Lung microvascular endothelial cell (primary cell): ENCODE measurements around the gene PTPRD. TPM values are rescaled to one million over a fixed set of nuclear protein-coding genes. Genes with fewer than 3 reads are reported as not detected.
A peak's percentile ranks its signal among the peaks of the same experiment; 100 is the strongest.

Source experiments
- DNase-seq, 2 donors: peaks; one replicate each; pipeline versions ENCODE4 v3.0.0 to v3.0.0-alpha.2; 2010; ENCODE audit warnings: low read depth in 2 of 2
- total RNA-seq: library from RNA; depleted of rRNA; stranded (reverse); fragments of >200 nt; gene quantifications from 2 replicates; pipeline ENCODE4 v1.2.1, GENCODE V29; 2014

PTPRD gene
- total RNA-seq, 1 donor from 2014 or later: 1.2 TPM

DNA sequence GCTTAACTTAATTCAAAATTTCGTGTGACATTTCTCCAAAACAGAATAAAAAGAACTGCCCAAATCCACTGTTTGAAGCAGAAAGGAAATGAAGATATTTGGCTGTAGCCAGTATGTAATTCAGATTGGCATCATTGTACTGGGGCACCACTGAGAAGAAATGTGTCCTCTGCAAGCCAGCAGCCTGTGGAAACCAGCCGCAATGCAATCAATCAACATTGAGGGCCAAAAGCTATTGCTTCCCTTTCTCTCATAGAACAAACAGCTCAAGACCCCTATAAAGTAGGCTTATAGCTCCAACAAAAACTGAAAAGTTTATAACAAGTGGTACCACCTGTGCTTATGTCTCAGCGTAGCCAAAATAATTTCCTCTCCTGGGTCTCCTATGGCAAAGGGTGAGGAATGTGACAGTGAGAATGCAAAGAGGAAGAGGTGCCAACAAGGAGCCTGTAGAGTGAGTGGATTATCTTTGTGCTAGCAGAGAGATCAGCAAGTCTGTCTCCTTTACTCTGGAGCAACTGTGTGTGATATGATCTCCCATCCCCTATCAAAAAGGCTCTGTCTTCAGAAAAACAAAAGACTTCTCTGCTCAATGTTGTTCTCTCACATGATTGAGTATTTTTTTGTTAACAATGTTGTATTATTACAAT lies 1740.9 kb downstream of the PTPRD start:
- no peak for DNase-seq

DNA sequence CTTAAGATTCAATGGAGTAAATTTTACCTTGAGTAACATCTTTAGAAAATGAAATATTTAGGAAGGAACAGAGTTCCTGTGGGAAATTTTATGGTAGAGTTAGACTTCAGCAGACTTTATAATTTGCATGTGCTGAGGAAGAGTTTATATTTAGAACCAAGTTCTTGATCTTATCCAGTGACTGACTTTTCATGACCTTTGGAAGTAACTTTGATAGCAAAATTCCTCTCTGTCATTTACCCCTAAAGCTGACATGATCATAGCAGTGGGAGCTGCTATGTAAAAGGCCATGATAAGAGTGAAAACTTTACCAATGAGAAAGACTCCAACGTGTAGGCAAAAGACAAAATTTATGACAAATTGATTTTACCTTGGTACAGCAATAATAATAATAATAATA lies 1741.4 kb downstream of the PTPRD start:
- no peak for DNase-seq

DNA sequence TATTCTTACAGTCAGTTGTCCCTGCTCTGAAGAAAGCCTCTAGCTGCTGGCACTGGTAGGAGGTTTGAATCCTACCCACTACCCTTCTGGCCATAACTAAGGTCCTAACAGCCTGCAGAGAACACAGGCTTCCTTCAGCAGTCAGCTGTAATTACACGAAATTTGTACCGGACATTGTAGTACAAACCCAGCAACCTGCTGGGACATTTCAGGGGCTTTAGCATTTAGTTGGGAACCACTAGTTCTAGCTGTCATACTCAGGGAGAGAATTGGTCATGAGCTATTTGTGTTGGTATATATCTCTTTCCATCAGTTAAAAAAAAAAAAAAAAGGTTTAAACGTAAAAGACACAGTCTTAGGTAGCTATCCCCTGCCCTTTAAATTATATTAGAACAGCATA lies 1743.0 kb downstream of the PTPRD start:
- DNase-seq: no peak

DNA sequence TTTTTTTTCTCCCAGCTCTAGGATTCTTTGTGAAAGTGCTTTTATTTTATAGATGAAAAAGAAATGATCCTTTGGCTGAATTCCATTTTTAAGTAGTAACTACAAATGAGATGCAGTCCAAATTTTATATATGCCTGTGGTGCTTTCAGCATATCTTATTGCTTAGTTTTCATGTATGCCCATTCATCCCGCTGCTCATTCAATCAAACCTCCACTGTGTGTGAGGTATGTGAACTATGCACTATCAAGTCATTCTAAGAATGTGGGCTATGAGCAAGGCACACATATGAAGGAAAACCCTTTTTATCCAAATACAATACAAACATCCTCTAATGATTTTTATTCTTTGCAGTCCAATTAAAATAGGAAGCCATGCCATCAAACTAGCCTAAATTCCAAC lies 1744.2 kb downstream of the PTPRD start:
- DNase-seq: no peak

DNA sequence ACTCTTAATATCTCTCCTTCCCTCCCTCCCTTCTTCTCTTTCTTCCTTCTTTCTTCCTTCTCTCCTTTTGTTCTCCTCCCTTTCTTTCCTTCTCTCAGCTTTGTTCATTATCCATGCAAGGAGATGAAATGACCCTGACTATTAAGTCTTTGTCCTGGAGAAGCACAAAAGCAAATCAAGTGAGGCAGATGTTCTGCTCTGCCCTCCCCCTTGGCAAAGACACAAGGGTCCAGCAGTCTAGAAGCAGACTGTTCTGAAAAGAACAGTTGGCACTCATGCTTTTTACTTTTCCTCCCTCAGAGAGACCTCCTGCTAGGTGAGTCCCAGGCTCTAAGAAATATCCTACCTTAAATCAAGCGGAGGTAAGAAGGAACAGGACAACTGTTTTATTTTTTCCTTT lies 1745.7 kb downstream of the PTPRD start:
- DNase-seq: no peak

DNA sequence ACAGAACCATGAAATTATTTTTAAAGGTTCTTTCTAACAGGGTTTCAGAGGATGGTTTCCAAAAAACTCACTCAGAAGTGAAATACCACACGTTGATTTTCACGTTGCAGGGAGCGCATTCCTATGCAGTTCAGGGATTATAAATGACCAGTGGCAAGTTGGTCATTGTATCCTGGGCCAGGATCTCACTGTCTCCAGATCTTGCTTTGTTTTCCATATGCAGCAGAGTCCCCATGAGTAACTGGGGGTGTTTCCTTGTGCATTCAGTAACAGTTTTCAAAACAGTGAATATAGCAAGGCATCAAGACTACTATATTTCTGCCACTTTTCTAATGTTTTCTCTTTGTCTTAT lies 1748.3 kb downstream of the PTPRD start:
- no peak for DNase-seq

DNA sequence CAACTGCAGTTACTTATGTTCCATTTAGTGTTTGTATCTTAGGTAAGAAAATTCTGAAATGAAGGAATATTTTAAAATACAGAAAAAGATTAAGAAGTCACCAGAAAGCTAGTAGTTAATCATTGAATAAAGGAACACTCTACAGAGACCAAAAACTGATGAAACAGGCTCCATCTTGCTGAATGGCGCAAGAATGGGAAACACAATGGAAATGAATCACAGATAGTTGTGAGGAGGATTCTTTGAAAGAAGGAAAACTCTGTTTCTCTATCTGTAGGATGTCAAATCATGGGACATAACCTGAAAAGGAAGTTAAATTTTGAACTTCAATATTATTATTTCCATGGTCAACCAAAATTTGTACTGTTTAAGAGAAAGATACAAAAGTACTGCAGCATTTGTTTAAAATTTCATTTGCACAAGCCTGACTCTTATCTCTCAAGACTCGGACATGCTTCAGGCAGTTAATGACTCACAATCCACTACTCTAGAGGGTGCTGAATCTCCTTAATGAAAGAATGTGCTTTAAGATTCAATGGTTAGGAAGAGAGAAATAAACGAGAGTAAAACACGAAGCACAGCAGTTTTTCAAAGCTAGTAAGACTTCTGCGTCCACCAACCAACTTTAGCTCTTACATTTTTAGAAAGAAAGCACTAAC lies 1748.8 kb downstream of the PTPRD start:
- DNase-seq: no peak

DNA sequence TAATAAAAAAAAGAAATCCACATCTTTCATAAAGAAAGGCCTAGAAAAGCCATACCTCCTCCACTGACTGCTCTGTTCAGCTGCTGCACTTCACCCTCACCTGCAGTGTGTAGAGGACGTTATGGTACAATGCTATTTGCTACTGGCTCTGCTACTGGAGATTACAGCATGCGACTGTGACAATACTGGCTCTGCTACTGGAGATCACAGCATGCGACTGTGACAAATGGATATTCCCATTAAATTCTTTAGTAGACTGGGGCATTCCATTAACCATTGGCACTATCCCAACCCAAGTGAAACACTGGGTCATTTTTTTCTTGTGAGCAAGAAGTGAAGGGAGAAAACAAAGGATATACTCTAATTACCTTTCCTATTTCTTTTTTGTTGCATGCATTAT lies 1749.7 kb downstream of the PTPRD start:
- DNase-seq: no peak

DNA sequence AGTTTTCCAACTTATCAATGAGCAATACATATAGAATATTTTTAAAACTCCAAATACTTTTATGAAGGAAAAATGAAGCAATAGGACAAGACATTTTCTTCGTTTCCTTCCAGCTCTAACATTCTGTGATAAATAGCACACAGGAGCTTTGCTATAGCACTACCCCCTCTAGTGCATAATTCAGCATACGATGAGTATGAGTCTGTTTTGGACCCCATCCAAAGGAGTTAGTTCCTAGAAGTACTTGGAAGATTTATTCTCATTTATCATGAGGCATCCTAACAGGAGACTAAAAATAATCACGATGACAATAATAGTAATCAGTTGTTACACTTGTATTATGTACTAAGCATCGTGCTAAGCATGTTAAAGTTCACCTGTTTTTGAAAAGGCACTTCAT lies 1751.9 kb downstream of the PTPRD start:
- peak in 1 of 2 donors; percentile 7 for DNase-seq

DNA sequence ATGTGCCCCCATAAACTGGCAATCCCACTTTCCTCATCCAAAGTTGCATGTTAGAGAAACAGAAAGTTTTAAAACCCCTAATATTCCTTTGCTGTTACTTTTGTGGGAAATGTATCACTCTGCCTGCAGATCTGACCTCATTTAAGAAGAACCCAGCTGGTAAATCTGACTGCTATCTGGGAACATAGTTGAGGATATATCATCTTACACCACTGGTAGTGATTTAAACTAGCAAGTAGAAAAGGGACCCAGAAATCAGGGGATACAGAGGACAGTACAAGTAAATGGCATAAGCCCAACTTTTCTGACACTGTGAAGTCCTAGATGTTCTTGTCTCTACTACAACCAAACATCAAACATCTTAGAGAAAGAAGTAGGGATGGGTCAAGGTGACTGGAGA lies 1752.7 kb downstream of the PTPRD start:
- DNase-seq: no peak

DNA sequence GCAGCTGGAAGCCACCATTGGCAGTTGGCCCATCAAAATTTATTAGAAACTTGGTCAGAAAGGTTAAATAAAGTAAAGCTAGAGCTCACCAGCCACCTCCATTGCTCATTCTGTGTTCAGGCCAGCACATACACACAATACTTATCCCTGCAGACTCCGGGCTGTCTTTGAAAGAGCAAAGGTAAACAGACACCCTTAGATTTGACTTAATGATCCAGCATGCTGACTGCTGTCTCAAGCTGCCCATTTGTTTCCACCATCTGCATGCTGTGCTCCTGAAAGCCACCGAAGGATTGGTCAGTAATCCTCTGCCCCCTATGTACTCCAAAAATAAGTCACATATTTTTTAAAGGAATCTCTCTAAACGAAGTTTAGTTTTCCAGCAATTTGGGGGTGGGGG lies 1753.4 kb downstream of the PTPRD start:
- DNase-seq: no peak

DNA sequence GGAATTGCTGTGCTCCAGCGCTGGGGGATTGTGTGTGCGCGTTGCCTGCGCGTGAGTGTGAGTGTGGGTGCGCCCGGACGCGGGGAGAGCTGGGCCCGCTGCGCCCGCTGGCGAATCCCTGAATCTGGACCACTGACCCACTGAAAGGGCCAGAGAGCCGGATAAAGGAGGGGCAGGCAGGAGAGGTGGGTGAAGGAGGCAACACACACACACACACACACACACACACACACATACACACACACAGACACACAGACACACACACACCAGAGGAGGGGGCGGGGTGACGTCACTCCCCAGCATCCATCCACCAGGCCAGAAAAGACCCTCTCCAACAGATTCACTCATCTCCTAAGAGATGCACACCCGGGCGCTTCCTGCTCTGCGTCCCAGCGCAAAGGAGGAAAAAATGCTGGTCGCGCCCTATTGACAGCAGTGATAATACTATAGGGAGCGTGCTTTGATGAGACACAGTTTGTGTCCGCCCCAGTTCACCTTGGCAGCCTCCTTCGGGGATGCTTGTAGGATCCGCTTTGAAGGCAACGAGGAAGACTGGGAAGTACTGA lies 1754.1 kb downstream of the PTPRD start:
- DNase-seq: peak in 1 of 2 donors; percentile 1

DNA sequence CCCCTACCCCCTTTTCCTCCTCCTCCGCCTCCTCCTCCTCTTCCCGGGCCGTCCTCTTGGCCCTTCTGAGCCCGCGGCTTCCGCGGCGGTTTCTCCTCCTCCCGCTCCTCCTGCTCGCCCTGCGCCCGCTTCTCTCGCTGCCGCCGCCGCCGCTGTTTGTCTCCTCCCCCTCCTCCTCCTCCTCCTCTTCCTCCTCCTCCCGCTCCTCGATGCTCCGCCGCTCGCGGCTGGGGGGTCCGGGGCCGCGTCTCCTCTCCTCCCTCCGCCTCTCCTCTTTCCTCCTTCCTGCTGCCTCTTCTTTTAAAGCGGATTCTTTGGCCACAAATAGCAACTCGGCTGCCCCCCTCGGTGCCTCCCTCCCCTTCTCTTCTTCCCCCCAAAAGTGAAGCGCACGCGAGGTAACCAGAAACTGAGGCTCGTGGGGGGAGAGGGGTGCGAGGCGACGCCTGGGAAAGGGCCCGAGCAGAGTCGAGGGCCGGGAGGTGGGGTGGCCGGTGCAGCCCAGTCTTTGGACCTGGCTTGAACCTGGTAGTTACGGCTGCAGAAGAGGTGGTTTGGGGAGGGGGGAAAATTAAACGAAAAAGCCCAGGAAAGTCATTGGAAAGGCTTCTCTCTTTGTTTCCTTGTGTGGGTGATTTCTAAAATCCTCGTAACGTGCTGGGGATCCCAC lies 1754.7 kb downstream of the PTPRD start:
- peak; percentile 1 to 14 for DNase-seq

DNA sequence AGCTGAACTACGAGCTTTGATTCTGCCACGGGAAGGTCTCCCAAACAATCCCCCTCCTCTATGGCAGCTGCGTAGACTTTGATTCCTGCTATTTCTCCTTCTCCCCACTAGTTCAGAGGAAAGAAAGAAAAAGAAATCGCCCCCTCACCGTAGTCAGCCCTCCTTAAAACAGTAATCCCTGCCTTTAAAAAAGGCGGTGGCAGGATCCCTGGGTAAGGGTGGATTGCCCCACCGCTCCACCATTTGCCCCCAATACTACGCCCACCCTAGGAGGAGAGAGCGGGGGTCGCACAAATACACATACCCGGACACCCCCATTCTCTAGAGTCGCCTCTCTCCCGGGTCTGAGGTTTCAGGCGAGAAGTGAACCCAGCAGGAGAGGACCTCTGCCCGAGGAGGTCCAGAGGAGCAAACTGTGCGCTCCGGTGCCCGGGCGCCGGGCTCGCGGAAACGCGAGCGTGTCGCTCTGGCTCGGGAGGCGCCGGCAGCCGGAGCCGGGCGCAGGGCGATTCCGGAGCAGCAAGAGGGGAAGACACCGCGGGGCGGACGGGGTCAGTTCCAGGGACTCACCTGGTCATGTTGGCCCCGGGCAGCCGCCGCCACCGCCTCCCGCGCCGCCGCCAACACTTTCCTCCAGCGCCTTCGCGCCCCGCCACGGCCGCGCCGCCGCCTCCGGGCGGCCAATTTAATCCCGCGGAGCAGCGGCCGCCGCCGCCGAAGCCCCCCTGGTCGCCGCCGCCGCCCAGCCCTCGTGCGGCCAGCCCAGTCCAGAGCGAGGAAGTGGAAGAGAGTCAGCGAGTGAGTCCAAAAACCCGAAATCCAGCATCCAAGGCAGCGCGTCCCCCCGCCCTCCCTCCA lies 1755.5 kb downstream of the PTPRD start:
- DNase-seq: peak; percentile 1 to 28

DNA sequence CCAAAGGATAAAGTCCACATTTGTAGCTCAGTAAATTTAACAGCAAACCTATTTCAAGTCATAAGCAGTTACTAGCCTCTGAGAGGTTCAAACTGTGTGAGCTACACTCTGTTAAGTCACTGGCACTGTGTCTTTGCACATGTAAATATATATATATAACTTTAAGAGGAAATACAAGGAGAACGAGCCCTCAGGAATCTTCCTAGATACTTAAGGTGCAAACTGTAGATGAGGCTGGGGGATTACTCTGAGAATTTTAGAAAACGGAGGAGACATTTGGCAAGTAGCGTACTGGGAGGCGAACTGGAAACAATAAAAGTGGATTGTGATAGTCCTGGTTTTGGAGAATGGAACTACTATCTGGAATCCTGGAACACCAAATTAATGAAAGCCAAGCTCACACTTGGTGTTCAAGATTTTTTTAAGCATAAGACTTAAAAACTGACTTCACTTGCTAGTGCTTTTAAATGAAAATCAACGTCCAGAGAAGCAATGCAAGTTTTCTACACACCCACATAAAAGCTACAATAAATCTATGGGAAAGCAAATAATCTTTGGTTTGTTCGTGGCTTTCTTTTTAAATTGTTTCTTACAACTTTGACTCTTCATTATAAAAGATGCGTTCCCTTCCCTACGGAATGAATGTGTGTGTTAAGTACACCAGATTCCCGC lies 1756.3 kb downstream of the PTPRD start:
- DNase-seq: peak in 1 of 2 donors; percentile 3

DNA sequence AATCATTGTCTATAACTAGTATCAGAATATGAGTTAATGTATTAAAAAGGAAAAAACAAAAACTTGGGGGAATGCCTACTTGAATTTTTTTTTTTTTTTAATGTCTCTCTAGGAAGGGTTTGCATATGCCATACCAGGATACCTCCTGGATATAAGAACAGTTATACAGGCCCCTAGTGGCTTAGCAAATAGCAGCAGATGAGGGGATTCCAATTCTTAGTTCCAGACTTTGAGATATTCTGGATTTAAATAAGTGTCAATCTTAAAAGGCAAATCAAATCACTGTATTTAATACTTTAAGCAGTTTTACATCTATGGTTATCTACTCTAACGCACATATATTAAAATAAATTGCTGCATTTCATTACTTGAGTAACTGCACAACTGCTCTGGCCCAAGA lies 1757.8 kb downstream of the PTPRD start:
- peak in 1 of 2 donors; percentile 51 for DNase-seq

DNA sequence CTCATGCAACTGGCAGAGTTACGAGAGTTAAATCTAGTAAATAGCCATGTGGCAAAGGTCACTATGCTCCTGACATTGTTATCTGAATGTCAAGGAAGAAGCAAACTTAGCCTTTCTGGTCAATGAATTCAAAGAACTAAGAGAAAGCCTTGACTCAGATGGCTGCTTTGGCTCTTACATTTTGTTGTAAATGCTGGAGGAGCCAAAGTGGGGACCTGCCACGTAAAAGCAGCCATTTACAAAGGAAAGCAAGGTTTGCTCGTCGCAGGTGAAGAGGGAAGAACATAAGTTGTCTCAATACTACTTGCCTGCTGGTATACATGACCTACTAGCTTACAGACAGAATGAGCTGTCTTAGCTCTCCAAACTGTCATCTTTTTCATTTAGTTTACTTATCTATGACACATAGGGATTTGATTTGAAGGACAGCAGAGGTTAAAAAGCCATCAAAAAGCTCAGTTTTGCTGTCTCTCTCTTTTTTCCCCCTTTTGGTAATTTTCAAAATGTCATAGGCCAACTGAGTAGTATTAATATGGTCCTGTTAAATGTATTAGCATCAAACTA lies 1760.4 kb downstream of the PTPRD start:
- no peak for DNase-seq

DNA sequence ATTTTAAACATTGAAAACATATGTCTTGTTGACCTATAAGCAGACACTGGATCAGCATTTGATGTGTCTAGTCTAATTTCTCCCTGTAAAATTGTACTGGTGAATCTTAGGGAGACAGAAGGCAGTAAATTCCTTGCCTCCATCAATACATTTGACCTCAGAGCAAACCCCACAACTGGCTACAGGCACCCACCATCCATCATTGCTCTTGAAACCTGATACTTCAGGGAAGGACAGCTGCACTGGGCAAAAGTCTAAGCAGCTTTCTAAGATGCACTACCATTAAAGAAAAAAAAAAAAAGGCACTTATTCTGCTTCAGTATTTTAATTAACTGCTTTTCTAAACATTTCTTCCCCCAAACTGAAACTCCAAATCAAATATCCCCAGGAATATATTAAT lies 1761.9 kb downstream of the PTPRD start:
- DNase-seq: no peak

DNA sequence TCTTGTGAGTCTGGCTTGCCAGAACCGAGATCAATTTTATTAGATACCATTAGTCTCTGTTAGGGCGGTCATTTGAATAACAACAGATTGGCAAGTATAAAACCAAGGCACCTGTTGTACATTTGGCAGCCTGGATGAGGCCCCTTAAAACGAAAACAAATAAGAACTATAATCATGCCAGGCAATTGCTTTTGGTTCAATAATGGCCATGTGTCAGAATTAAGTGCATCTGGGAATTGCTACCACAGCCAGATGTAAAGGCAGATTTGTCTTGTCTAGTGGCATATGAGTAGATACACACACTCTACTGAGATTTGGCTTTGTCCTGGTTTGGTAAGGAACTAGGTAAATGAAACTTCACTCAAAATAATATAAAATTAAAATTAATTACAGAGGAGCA lies 1767.0 kb downstream of the PTPRD start:
- DNase-seq: no peak

DNA sequence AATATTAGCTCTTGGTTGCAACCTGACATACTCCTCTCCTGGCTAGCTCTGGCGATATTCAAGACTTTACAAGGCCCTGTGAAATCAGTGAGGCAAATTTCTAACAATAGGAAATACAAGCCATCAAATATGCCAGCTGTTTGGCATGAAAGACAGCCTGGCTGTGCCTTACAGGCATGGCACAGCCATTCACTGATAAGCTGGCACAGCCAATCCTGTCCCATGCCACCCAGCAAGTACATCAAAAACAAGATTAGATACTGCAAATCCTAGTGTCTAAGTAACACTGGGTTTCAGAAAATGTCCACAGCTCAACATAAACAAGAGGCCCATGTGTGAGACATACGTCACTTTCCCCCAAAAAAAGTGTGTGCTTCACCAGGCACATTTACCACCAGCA lies 1767.4 kb downstream of the PTPRD start:
- no peak for DNase-seq

DNA sequence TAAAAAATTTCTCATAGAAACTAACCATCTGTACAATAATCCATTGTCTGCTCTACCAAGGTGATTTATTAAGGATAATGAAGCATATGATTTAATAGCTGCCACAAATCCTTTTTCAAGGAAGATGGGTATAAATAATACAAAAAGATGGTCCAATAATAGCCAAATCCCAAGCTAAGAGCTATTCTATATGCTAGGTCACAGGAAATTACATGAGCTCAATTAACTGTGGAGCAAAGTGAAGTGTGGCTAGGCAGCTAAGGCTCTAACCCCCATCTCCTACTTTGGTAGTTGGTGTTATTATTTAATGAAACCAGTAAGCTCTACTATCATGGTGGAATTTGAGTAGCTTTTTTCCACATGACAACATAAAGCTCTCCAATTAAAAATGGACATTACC lies 1768.3 kb downstream of the PTPRD start:
- DNase-seq: no peak
